BE2C (cell line): ENCODE data around the gene VAV3.

Source experiments
- DNase-seq: peaks from one replicate; pipeline ENCODE4 v3.0.0-alpha.2; 2020
- H3K27me3 ChIP-seq: fragments of 250-450 bp; sonication (Bioruptor Pico); 2 replicates; pipeline ENCODE4 v1.5.1; 2020; ENCODE audit warnings: mild to moderate bottlenecking
- H3K36me3 ChIP-seq: fragments of 250-450 bp; sonication (Bioruptor Pico); 2 replicates; pipeline ENCODE4 v1.5.1; 2020; ENCODE audit warnings: mild to moderate bottlenecking
- H3K4me1 ChIP-seq: fragments of 250-450 bp; sonication (Bioruptor Pico); 2 replicates; pipeline ENCODE4 v1.5.1; 2020
- H3K4me3 ChIP-seq: 2 replicates; pipeline ENCODE4 v1.5.1; 2011; ENCODE audit warnings: low read depth, low read length
- H3K9me3 ChIP-seq: fragments of 250-450 bp; sonication (Bioruptor Pico); 2 replicates; pipeline ENCODE4 v1.5.1; 2020
- TF ChIP-seq, protein P1 (sequence below): IDR thresholded peaks from 2 replicates; pipeline ENCODE4 v1.5.1; 2012; ENCODE audit warnings: mild to moderate bottlenecking, low read depth, low read length

Gene VAV3

DNA sequence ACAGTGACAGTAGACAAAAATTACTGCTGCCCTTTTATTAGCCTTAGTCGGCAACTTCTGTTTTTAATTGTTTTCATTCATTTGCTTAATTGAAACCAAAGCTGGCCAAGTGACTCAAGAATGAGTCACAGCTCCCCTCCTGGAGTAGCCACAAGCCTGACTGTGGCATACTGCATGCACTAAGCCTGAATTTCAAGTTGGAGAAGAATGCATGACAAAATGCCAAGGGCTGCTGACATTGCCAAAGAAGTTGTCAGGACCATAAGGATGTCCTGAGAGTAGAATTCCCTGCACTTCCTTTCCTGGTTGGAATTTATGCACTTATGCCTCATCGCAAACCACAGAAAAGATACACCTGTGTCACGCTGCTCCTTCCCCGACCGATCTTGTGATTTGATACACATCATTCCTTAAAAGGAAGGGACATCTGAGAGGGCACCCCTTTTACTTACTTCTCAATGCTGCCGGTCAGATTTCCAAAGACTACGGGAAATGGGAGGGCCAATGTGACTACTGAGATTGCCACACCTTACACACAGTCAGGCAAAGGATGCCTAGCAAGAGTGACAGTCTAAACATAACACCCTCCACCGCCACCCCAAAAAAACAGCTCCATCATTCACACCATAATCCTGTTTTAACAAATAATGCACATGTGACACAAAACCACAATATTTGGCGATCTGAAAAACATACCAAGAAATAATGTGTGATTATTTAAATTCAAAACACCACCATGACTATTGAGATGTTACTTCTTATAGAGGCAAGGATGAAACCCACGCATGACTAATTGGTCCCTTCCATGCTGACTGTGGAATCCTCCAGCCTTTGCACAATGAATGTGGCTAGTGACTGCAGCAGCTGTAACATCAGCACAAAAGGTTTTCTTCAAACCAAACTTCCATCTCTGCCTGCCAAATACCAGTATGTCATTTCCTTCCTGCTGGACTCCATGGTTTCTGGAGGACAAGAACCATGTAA, 28.2 kb downstream of the VAV3 start:
- TF ChIP-seq, protein P1, sequence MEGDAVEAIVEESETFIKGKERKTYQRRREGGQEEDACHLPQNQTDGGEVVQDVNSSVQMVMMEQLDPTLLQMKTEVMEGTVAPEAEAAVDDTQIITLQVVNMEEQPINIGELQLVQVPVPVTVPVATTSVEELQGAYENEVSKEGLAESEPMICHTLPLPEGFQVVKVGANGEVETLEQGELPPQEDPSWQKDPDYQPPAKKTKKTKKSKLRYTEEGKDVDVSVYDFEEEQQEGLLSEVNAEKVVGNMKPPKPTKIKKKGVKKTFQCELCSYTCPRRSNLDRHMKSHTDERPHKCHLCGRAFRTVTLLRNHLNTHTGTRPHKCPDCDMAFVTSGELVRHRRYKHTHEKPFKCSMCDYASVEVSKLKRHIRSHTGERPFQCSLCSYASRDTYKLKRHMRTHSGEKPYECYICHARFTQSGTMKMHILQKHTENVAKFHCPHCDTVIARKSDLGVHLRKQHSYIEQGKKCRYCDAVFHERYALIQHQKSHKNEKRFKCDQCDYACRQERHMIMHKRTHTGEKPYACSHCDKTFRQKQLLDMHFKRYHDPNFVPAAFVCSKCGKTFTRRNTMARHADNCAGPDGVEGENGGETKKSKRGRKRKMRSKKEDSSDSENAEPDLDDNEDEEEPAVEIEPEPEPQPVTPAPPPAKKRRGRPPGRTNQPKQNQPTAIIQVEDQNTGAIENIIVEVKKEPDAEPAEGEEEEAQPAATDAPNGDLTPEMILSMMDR = no peak
- no peaks in the 10 kb centered on the region for H3K4me1 ChIP-seq
- H3K9me3 ChIP-seq = no peaks in the 10 kb centered on the region
- 0 out of 2 replicates have a peak, but pooled peaks cover 8% of the 10 kb centered on the region for H3K27me3 ChIP-seq
- no peak for DNase-seq
- no peak overlapping the region for H3K4me3 ChIP-seq
- no peaks in the 10 kb centered on the region for H3K36me3 ChIP-seq

DNA sequence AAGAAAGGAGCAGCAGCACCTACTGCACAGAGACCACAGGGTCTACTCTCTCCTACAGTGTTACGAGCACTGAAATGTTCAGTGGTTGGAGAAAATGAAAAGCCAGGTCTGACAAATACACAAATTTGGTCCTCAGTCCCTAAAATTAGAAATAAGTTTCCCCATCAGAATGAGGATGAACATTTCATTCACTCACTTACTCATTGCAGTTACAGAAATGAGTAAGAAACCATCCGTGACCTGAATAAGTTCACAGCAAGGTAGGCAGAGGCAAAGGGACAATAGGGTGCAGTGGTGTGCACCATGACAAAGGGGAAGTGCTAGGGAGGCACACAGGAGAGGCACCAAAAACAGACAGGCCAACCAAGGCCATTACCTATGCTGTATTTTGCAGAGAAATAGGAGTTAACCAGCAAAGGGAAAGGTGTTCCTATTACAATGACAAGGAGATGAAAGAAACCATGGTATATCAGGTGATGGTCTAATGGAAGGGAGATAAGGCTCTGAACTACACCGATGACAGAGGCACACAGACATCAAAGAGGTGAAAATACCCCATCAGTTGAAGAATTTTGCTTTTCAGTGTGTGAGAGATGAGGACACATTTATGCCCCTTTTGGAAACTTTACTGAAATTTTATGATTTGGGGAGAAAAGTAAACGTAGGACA, 29.4 kb downstream of the VAV3 start:
- no peaks in the 10 kb centered on the region for H3K36me3 ChIP-seq
- no peaks in the 10 kb centered on the region for H3K9me3 ChIP-seq
- H3K4me1 ChIP-seq = no peaks in the 10 kb centered on the region
- no peak for DNase-seq
- peaks cover 7% of the 10 kb centered on the region; the same call in 1 of the 2 replicates for H3K27me3 ChIP-seq
- TF ChIP-seq, protein P1 = no peak
- H3K4me3 ChIP-seq = no peak overlapping the region

DNA sequence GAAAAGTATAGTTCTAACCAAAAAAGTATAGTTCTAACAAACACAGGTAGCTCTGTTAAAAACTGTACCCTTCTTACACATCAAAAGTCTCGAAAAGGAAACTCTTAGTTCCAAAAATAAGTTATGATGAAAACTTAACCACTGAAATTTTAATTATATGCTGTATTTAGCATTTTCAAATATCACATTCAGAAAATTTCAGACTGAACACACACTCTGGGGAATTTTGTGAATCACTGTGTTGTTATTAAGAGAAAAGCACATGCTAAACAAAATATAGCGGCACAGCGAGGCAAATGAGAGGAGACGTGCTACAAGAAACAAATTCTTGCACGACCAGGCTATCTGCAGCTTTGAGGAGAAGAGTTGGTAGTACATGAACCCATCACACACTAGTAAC, 30.4 kb downstream of the VAV3 start:
- Histone ChIP-seq H3K4me1 (no peaks in the 10 kb centered on the region), H3K9me3 (no peaks in the 10 kb centered on the region), H3K4me3 (no peak overlapping the region), H3K36me3 (no peaks in the 10 kb centered on the region), H3K27me3 (peaks cover 3% of the 10 kb centered on the region; the same call in 1 of the 2 replicates)
- TF ChIP-seq, protein P1 = no peak
- no peak for DNase-seq

DNA sequence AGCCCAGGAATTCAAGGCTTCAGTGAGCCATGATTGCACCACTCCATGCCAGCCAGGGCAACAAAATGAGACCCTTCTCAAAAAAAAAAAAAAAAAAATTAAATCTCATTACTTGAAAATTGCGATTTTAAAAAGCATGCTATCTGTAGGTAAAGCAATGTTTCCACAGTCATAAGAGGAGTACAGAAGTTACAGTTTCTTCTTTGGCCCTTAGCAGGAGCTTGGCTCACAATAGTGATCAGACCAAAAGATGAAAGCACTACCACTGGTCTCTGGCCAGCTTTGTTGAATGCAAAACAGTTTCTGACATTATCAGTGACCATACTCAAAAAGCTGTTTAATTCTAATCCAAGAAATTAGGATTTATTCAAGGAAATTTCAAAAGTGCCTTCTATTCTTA, 31.2 kb downstream of the VAV3 start:
- TF ChIP-seq, protein P1 = no peak
- no peak overlapping the region for H3K4me3 ChIP-seq
- H3K27me3 ChIP-seq = peaks cover 2% of the 10 kb centered on the region; the same call in 1 of the 2 replicates
- DNase-seq = no peak
- H3K4me1 ChIP-seq = no peaks in the 10 kb centered on the region
- no peaks in the 10 kb centered on the region for H3K9me3 ChIP-seq
- H3K36me3 ChIP-seq = no peaks in the 10 kb centered on the region

DNA sequence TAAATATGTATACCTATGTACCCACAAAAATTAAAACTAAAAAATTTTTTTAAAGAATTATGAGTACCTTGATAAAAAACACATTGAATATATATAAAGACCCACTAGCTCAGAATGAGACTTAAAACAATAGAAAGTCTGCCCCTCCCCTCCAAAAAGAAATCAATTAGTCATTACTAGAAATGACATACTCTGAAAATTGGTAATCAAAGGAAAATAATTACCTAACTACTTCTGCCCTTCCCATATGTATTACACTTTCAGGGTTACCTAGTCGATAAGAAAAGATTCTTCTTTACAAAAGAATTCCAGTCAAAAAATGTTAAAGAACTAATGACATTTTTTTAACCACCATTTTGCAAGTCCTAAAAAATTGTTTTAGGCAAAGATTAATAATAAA, 34.7 kb downstream of the VAV3 start:
- no peaks in the 10 kb centered on the region for H3K9me3 ChIP-seq
- TF ChIP-seq, protein P1 = no peak
- peaks cover 2% of the 10 kb centered on the region; the same call in 1 of the 2 replicates for H3K27me3 ChIP-seq

More for the DNA sequence above, 34.7 kb downstream of the VAV3 start:
- Histone ChIP-seq H3K36me3 (no peaks in the 10 kb centered on the region), H3K4me3 (no peak overlapping the region), H3K4me1 (no peaks in the 10 kb centered on the region)
- DNase-seq = no peak
